SK-N-SH (cell line): ENCODE measurements around the gene NXPH4. TPM values are rescaled to one million over a fixed set of nuclear protein-coding genes. Genes with fewer than 3 reads are reported as not detected.

Experiments used
- CTCF ChIA-PET: fragments of 300-600, 350-600 bp; formaldehyde crosslinking; extraction: SDS; loops from one replicate; lab custom pipeline; 2021; lab: Yijun Ruan, JAX
- POLR2A ChIA-PET: fragments of 350-600 bp; sonication (Branson Sonifier 250); formaldehyde crosslinking; extraction: SDS; loops from one replicate; lab custom pipeline; 2020; ENCODE audit warnings: antibody characterized with exemption, inconsistent platforms; lab: Yijun Ruan, JAX
- DNase-seq: peaks from one replicate; pipeline ENCODE4 v3.0.0; 2012
- H2AFZ ChIP-seq: fragments of 200-600 bp; sonication (generic); 2 replicates; pipeline ENCODE4 v1.8.1; 2016; ENCODE audit warnings: antibody characterized with exemption, mild to moderate bottlenecking, low read depth
- H3F3A ChIP-seq: fragments of 200-600 bp; sonication (generic); replicated peaks from 2 replicates; pipeline ENCODE3; 2016; ENCODE audit warnings: antibody characterized with exemption, mild to moderate bottlenecking; ENCODE audit not compliant: insufficient read depth
- H3K27ac ChIP-seq, 2 experiments: fragments of 200-500 bp in 1 of 2; fragments of 200-600 bp in 1 of 2; sonication (Bioruptor generic) in 1 of 2; sonication (generic), shearing (Covaris generic) in 1 of 2; 2 replicates each; pipeline versions ENCODE4 v1.5.1 to v1.6.1; 2014 to 2016; ENCODE audit warnings: low read depth in 2 of 2, inconsistent platforms in 1 of 2, low read length in 1 of 2, mild to moderate bottlenecking in 1 of 2, mixed read lengths in 1 of 2
- H3K27me3 ChIP-seq: fragments of 200-600 bp; sonication (generic), shearing (Covaris generic); 2 replicates; pipeline ENCODE4 v1.6.1; 2016; ENCODE audit warnings: mixed run types; ENCODE audit not compliant: insufficient read depth
- H3K36me3 ChIP-seq, 2 experiments: fragments of 200-500 bp in 1 of 2; fragments of 200-600 bp in 1 of 2; sonication (Bioruptor generic) in 1 of 2; sonication (generic) in 1 of 2; replicated peaks in 1 of 2; 2 replicates each; pipeline versions ENCODE3 to v1.5.1; 2014 to 2016; ENCODE audit warnings: low read length in 1 of 2, mild to moderate bottlenecking in 1 of 2; ENCODE audit not compliant: insufficient read depth in 2 of 2, control insufficient read depth in 1 of 2
- H3K4me1 ChIP-seq, 2 experiments: fragments of 200-500 bp in 1 of 2; fragments of 200-600 bp in 1 of 2; sonication (Bioruptor generic) in 1 of 2; sonication (generic), shearing (Covaris generic) in 1 of 2; 2 replicates each; pipeline versions ENCODE4 v1.5.1 to v1.6.1; 2014 to 2016; ENCODE audit warnings: low read depth in 1 of 2, low read length in 1 of 2, mixed run types in 1 of 2; ENCODE audit not compliant: insufficient read depth in 2 of 2, control insufficient read depth in 1 of 2
- H3K4me2 ChIP-seq: fragments of 200-600 bp; sonication (generic), shearing (Covaris generic); 2 replicates; pipeline ENCODE4 v1.6.1; 2017; ENCODE audit warnings: mixed run types
- H3K4me3 ChIP-seq, 2 experiments: fragments of 200-500 bp in 1 of 2; fragments of 200-600 bp in 1 of 2; sonication (Bioruptor generic) in 1 of 2; sonication (generic), shearing (Covaris generic) in 1 of 2; 2 replicates each; pipeline versions ENCODE4 v1.5.1 to v1.8.1; 2014 to 2016; ENCODE audit warnings: low read depth in 2 of 2, inconsistent platforms in 1 of 2, low read length in 1 of 2, mild to moderate bottlenecking in 1 of 2, mixed read lengths in 1 of 2, moderate library complexity in 1 of 2
- H3K79me2 ChIP-seq: fragments of 200-600 bp; sonication (generic); 2 replicates; pipeline ENCODE4 v1.8.1; 2017; ENCODE audit warnings: mild to moderate bottlenecking; ENCODE audit not compliant: insufficient read depth
- H3K9ac ChIP-seq: fragments of 200-600 bp; sonication (generic); 2 replicates; pipeline ENCODE4 v1.6.1; 2017; ENCODE audit warnings: mixed run types
- H3K9me2 ChIP-seq: fragments of 200-600 bp; sonication (generic); 2 replicates; pipeline ENCODE4 v1.6.1; 2017; ENCODE audit warnings: mixed run types
- H3K9me3 ChIP-seq: fragments of 200-600 bp; sonication (generic); 2 replicates; pipeline ENCODE4 v1.6.1; 2017; ENCODE audit warnings: mixed run types, mild to moderate bottlenecking, moderate library complexity
- H4K20me1 ChIP-seq: fragments of 200-600 bp; sonication (generic); 2 replicates; pipeline ENCODE4 v1.6.1; 2017; ENCODE audit warnings: mild to moderate bottlenecking, mixed run types; ENCODE audit not compliant: insufficient read depth
- CHD2 ChIP-seq: fragments of 150-350 bp; IDR thresholded peaks from 2 replicates; pipeline ENCODE4 v1.6.1; 2018; ENCODE audit warnings: low read length; ENCODE audit not compliant: partially characterized antibody
- CTCF ChIP-seq: fragments of 200-600 bp; sonication (generic); IDR thresholded peaks from 2 replicates; pipeline ENCODE4 v1.6.1; 2017; ENCODE audit warnings: antibody characterized with exemption, mild to moderate bottlenecking, moderate library complexity
- ELF1 ChIP-seq: IDR thresholded peaks from 2 replicates; pipeline ENCODE4 v1.4.0; 2012
- FOSL2 ChIP-seq: IDR thresholded peaks from 2 replicates; pipeline ENCODE4 v1.4.0; 2012; ENCODE audit warnings: low read depth, mild to moderate bottlenecking, moderate library complexity, borderline replicate concordance
- FOXM1 ChIP-seq: IDR thresholded peaks from 2 replicates; pipeline ENCODE4 v1.4.0; 2012; ENCODE audit warnings: low read depth, mild to moderate bottlenecking
- GABPA ChIP-seq: IDR thresholded peaks from 2 replicates; pipeline ENCODE4 v1.4.0; 2012; ENCODE audit warnings: low read depth, mild to moderate bottlenecking
- MAX ChIP-seq: IDR thresholded peaks from 2 replicates; pipeline ENCODE4 v1.4.0; 2012; ENCODE audit warnings: low read depth
- NRF1 ChIP-seq: IDR thresholded peaks from 2 replicates; pipeline ENCODE4 v1.6.1; 2012; ENCODE audit warnings: low read depth, mild to moderate bottlenecking, low read length
- POLR2AphosphoS5 ChIP-seq: IDR thresholded peaks from 2 replicates; pipeline ENCODE4 v1.6.1; 2012; ENCODE audit warnings: low read depth, low read length
- RAD21 ChIP-seq: IDR thresholded peaks from 2 replicates; pipeline ENCODE4 v1.6.1; 2012; ENCODE audit warnings: mild to moderate bottlenecking, low read length
- REST ChIP-seq: IDR thresholded peaks from 2 replicates; pipeline ENCODE4 v1.6.1; 2012; ENCODE audit warnings: mild to moderate bottlenecking, low read depth, low read length, moderate library complexity
- RFX5 ChIP-seq: IDR thresholded peaks from 2 replicates; pipeline ENCODE4 v1.6.1; 2012; ENCODE audit warnings: mild to moderate bottlenecking, improper control_type of control experiment, low read length
- SMC3 ChIP-seq: IDR thresholded peaks from 2 replicates; pipeline ENCODE4 v1.6.1; 2012; ENCODE audit warnings: low read depth, low read length, improper control_type of control experiment
- TCF12 ChIP-seq: IDR thresholded peaks from 2 replicates; pipeline ENCODE4 v1.4.0; 2012
- WGBS: methylation state at CpG from one replicate; pipeline ENCODE4 v1.1.6; 2017; ENCODE audit warnings: low lambda C conversion rate; 5-methylcytosine and 5-hydroxymethylcytosine counted together
- polyA plus RNA-seq, 3 experiments: library from polyadenylated mRNA; depleted of rRNA; stranded (reverse); fragments of >200 nt; gene quantifications; 2 replicates each; pipeline ENCODE4 v1.2.3, GENCODE V29; 2012
- TF ChIP-seq, protein P1 (sequence below): fragments of 150-350 bp; IDR thresholded peaks from 2 replicates; pipeline ENCODE4 v1.6.1; 2016; ENCODE audit warnings: mild to moderate bottlenecking, low read depth, low read length
- TF ChIP-seq, protein P2 (sequence below): IDR thresholded peaks from 2 replicates; pipeline ENCODE4; 2012

NXPH4 gene
- polyA plus RNA-seq, 1 of the 3 experiments (the other 2 are of a cell fraction): 0.31 TPM

DNA sequence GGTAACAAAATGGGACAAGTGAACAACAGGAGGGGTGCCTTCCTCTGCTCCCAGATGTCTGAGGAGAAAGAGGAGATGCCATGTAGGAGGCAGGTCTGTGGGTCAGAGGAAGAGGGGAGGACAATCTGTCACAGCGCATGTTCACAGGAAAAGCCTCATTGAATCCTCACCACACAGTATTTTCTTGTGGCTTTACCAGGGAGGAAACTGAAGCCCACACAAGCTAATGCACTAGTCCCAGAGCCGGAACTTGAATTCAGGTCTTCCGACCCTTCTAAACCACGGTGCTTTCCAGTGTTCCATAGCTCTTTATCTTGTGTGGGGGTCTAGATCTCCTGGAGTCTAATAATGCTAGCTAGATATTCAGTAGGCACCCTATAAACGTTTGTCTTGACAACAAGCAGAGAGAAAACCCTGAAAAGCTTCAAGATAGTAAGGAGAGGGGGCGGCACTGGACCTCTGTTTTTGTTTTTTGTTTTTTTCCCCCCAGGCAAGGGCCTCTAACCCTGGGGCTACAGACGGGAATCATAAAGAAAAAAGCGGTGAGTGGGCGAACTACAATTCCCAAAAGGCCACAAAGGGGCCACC lies 12.5 kb downstream of the NXPH4 start:
- peak overlapping the region; percentile 96; the same call in 1 of the 2 replicates for H3K9ac ChIP-seq
- H3K4me1 ChIP-seq: peaks cover 0 to 19% of the 10 kb centered on the region in 2 experiments; a peak in 1 of 4 replicates
- peak overlapping the region; percentile 88 to 94 for H3K4me3 ChIP-seq
- H4K20me1 ChIP-seq: no peaks in the 10 kb centered on the region
- peaks cover 28% of the 10 kb centered on the region for H3K79me2 ChIP-seq
- POLR2A ChIA-PET: interaction anchor here (0.6 to 2.6 kb wide), 6 partner anchors 9 to 290 kb away, joined by 3 to 43 read pairs (median 3); no protein-coding TSS in a partner anchor
- peaks cover 22 to 29% of the 10 kb centered on the region in 2 experiments for H3K36me3 ChIP-seq
- no peak for DNase-seq
- no peaks in the 10 kb centered on the region for H3K27me3 ChIP-seq
- 12% methylated on average over 9 of the region's 9 CpGs for WGBS
- H2AFZ ChIP-seq: peak overlapping the region; percentile 91
- TF ChIP-seq RAD21 (no peak), MAX (no peak), ELF1 (no peak), POLR2AphosphoS5 (no peak), FOXM1 (no peak), CHD2 (no peak)
- CTCF ChIA-PET: interaction anchor here (0.7 to 31.5 kb wide), 7 partner anchors 11 to 234 kb away, joined by 3 to 937 read pairs (median 6); partner anchors contain the start of gene NXPH4
- H3K4me2 ChIP-seq: peak overlapping the region; percentile 98
- H3K27ac ChIP-seq: peak overlapping the region in 1 of 2 experiments; percentile 87; a peak in 2 of 4 replicates
- no peaks in the 10 kb centered on the region for H3K9me2 ChIP-seq
- H3F3A ChIP-seq: no peaks in the 10 kb centered on the region
- H3K9me3 ChIP-seq: no peaks in the 10 kb centered on the region

DNA sequence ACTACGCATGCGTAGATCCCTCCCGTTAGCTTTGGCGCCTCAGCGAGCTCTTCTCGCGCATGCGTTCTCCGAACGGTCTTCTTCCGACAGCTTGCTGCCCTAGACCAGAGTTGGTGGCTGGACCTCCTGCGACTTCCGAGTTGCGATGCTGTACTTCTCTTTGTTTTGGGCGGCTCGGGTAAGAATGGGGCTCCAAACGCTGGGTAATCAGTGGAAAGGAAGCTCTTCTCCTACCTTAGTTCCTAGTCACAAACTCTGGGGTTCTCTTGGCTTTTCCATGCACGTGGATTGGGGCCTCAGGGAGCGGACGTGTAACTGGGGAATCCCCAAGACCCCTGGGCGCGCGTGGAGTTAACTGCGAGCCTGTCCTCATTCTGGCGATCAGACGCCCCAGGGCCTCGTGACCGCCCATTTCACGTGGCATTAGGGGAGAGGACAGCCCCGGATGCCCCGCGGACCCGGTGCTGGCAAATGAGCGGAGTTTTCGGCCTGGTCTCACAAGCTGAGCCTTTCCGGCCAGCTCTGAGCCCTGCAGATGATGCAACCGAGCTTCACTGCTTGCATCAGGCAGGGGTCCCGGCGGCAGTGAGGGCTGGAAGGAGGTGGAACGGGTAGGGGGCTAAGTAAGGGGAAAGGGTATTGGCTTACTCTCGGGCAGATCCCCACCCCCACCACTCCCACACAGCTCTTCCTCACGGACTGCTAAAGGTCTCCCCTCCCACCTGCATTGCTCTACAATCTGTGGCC lies 13.2 kb downstream of the NXPH4 start, which contains the start of gene SHMT2:
Gene SHMT2, plus strand, starts transcription at position 78 of the 747 bp plus-strand sequence. Its CDS starts 68 bp downstream, at position 146.
- Histone ChIP-seq H2AFZ (peak within 1 kb of the TSS; percentile 91), H3K4me1 (peaks cover 0 to 24% of the 10 kb centered on the region in 2 experiments; a peak in 1 of 4 replicates), H3K27me3 (no peaks in the 10 kb centered on the region), H3K27ac (peak within 1 kb of the TSS; percentile 75 to 87), H3K4me2 (peak within 1 kb of the TSS; percentile 98), H3K79me2 (peaks cover 28% of the 10 kb centered on the region), H3K9ac (peak within 1 kb of the TSS; percentile 96), H3K9me2 (no peaks in the 10 kb centered on the region), H3K9me3 (no peaks in the 10 kb centered on the region), H3F3A (no peaks in the 10 kb centered on the region), H4K20me1 (no peaks in the 10 kb centered on the region), H3K4me3 (peak within 1 kb of the TSS; percentile 88 to 94), H3K36me3 (peaks cover 22 to 34% of the 10 kb centered on the region in 2 experiments)
- DNase-seq: peak; percentile 98
- under 1% methylated on average over 28 of the region's 42 CpGs for WGBS
- ChIA-PET CTCF (interaction anchor here (0.7 to 31.5 kb wide), 9 partner anchors 11 to 233 kb away, joined by 3 to 937 read pairs (median 5); partner anchors contain the start of gene NXPH4), POLR2A (interaction anchor here (0.6 to 2.6 kb wide), 6 partner anchors 10 to 290 kb away, joined by 3 to 43 read pairs (median 3); no protein-coding TSS in a partner anchor)
- TF ChIP-seq TCF12: no peak
- TF ChIP-seq POLR2AphosphoS5: 0 out of 2 replicates have a peak, but pooled peaks have one; percentile 44
- no peak for TF ChIP-seq RFX5
- peak; percentile 95 for TF ChIP-seq NRF1
- TF ChIP-seq, protein P1, sequence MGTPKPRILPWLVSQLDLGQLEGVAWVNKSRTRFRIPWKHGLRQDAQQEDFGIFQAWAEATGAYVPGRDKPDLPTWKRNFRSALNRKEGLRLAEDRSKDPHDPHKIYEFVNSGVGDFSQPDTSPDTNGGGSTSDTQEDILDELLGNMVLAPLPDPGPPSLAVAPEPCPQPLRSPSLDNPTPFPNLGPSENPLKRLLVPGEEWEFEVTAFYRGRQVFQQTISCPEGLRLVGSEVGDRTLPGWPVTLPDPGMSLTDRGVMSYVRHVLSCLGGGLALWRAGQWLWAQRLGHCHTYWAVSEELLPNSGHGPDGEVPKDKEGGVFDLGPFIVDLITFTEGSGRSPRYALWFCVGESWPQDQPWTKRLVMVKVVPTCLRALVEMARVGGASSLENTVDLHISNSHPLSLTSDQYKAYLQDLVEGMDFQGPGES: no peak
- TF ChIP-seq FOSL2: no peak
- TF ChIP-seq GABPA: no peak
- peak; percentile 94 for TF ChIP-seq MAX
- TF ChIP-seq REST: no peak
- TF ChIP-seq FOXM1: no peak
- TF ChIP-seq SMC3: no peak
- TF ChIP-seq, protein P2, sequence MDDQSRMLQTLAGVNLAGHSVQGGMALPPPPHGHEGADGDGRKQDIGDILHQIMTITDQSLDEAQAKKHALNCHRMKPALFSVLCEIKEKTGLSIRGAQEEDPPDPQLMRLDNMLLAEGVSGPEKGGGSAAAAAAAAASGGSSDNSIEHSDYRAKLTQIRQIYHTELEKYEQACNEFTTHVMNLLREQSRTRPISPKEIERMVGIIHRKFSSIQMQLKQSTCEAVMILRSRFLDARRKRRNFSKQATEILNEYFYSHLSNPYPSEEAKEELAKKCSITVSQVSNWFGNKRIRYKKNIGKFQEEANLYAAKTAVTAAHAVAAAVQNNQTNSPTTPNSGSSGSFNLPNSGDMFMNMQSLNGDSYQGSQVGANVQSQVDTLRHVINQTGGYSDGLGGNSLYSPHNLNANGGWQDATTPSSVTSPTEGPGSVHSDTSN: no peak
- no peak for TF ChIP-seq RAD21
- TF ChIP-seq CTCF: no peak
